HepG2 (cell line): ENCODE measurements around the gene CD7. TPM values are rescaled to one million over a fixed set of nuclear protein-coding genes. Genes with fewer than 3 reads are reported as not detected.

Experiments used
- CREM ChIP-seq, 2 experiments: sonication (generic) in 1 of 2; formaldehyde crosslinking in 1 of 2; IDR thresholded peaks; 2 replicates each; pipeline versions ENCODE4 v1.4.0 to v1.6.1; 2016 to 2020; ENCODE audit warnings: antibody characterized with exemption in 1 of 2, mild to moderate bottlenecking in 1 of 2, missing genetic modification reagents in 1 of 2
- FOSL2 ChIP-seq: sonication (generic); formaldehyde crosslinking; IDR thresholded peaks from 2 replicates; pipeline ENCODE4 v1.4.0; 2020; ENCODE audit warnings: missing genetic modification reagents
- MEIS1 ChIP-seq: sonication (generic); formaldehyde crosslinking; IDR thresholded peaks from 2 replicates; pipeline ENCODE4 v1.9.0; 2021; ENCODE audit warnings: mild to moderate bottlenecking, missing genetic modification reagents, moderate library complexity, borderline replicate concordance
- NR2F1 ChIP-seq, 2 experiments: fragments of 450-650 bp in 1 of 2; formaldehyde crosslinking in 1 of 2; IDR thresholded peaks; 2 replicates each; pipeline versions ENCODE4 v1.5.0 to v1.6.1; 2016 to 2020; ENCODE audit warnings: mild to moderate bottlenecking in 1 of 2, missing compliant biosample characterization in 1 of 2, missing genetic modification reagents in 1 of 2, moderate library complexity in 1 of 2
- PHF5A ChIP-seq: IDR thresholded peaks from one replicate; pipeline ENCODE4 v1.6.1; 2018; ENCODE audit warnings: low read depth, missing genetic modification reagents; ENCODE audit not compliant: unreplicated experiment
- STAT5B ChIP-seq: sonication (generic); formaldehyde crosslinking; IDR thresholded peaks from 2 replicates; pipeline ENCODE4 v1.4.0; 2020; ENCODE audit warnings: missing genetic modification reagents
- ZNF350 ChIP-seq: sonication (generic); formaldehyde crosslinking; IDR thresholded peaks from 2 replicates; pipeline ENCODE4 v1.4.0; 2020; ENCODE audit warnings: mild to moderate bottlenecking, low read depth, missing genetic modification reagents, borderline replicate concordance
- ZNF839 ChIP-seq: sonication (generic); formaldehyde crosslinking; IDR thresholded peaks from 2 replicates; pipeline ENCODE4 v1.4.0; 2020; ENCODE audit warnings: missing genetic modification reagents, mild to moderate bottlenecking, borderline replicate concordance
- ZSCAN22 ChIP-seq: sonication (generic); formaldehyde crosslinking; IDR thresholded peaks from 2 replicates; pipeline ENCODE4 v1.4.0; 2020; ENCODE audit warnings: mild to moderate bottlenecking, missing genetic modification reagents
- polyA plus RNA-seq, 8 experiments: library from polyadenylated mRNA; depleted of rRNA in 3 of 8; stranded (reverse) in 7 of 8; unstranded in 1 of 8; fragments of >200 nt; fragmentation: Illumina TruSeq in 4 of 8; extraction: Trizol in 4 of 8; gene quantifications; 2 replicates each; pipeline versions ENCODE4 v1.2.1 to v1.2.3, GENCODE V29; 2011 to 2016; ENCODE audit warnings: low read depth in 4 of 8, missing spikeins in 1 of 8, mixed read lengths in 1 of 8; ENCODE audit not compliant: insufficient read depth in 1 of 8
- total RNA-seq, 5 experiments: library from RNA; depleted of rRNA; stranded (reverse); fragments of >200 nt; fragmentation: Illumina TruSeq; extraction: Trizol; gene quantifications; 2 replicates each; pipeline ENCODE4 v1.2.3, GENCODE V29; 2016; ENCODE audit warnings: low read depth in 1 of 5
- TF ChIP-seq, protein P1 (sequence below): sonication (generic); formaldehyde crosslinking; IDR thresholded peaks from 2 replicates; pipeline ENCODE4 v1.4.0; 2020; ENCODE audit warnings: missing genetic modification reagents
- TF ChIP-seq, protein P2 (sequence below): sonication (generic); formaldehyde crosslinking; IDR thresholded peaks from 2 replicates; pipeline ENCODE4 v1.8.1; 2022; ENCODE audit warnings: mild to moderate bottlenecking, missing genetic modification reagents
- TF ChIP-seq, protein P3 (sequence below): IDR thresholded peaks from 2 replicates; pipeline ENCODE4 v1.6.1; 2016; ENCODE audit warnings: control low read depth
- TF ChIP-seq, protein P4 (sequence below): fragments of 450-650 bp; IDR thresholded peaks from 2 replicates; pipeline ENCODE4 v1.6.1; 2017
- TF ChIP-seq, protein P5 (sequence below): IDR thresholded peaks from 2 replicates; pipeline ENCODE4 v1.6.1; 2016; ENCODE audit warnings: missing compliant biosample characterization, missing genetic modification reagents, borderline replicate concordance

The CD7 gene
- total and polyA plus RNA-seq, 2 of the 13 experiments (the other 11 are each of a cell fraction or from before 2014, with no cell fraction given) = 67.6 to 76.4 TPM

DNA sequence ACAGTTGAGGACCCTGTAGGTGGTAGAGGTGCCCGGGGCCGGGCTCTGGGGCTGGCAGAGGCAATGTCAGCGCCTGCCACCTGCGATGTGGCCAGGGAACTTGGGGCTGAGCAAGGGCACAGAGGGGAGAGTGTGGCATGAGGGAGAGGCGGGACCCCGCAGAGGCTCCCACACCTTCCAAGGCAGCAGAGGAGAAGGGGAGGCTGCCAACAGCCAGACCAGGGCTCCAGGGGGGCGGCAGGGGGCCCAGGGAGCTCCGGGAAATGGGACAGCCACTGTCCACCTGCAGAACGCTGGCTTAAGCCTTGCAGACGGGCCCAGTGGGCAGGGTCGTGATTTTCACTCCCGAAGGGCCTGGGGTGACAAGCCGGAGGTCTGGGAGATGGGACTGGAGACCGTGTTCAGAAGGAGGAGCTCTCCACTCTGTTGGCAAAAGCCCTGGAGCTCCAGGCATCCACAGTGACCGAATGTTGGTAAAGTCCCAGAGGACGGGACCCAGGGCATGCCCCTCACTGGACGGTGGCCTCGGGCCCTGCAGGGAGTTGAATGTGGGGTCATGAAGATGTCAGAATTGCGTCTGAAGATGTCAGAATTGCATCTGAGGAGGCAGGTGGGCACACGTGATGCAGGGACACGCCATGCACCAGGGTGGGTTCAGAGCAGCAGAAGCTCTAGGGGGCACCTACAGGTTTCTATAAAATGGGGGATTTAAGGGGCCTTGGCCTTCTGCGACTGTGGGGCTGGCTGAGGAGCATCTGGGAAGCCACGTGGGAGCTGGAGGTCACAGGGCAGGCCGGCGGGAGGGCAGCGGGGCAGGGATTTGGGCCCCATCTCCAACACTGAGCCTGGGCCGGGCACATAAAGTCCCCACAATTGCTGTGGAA, 18.6 kb downstream of the CD7 start (continued):
- TF ChIP-seq, protein P1, sequence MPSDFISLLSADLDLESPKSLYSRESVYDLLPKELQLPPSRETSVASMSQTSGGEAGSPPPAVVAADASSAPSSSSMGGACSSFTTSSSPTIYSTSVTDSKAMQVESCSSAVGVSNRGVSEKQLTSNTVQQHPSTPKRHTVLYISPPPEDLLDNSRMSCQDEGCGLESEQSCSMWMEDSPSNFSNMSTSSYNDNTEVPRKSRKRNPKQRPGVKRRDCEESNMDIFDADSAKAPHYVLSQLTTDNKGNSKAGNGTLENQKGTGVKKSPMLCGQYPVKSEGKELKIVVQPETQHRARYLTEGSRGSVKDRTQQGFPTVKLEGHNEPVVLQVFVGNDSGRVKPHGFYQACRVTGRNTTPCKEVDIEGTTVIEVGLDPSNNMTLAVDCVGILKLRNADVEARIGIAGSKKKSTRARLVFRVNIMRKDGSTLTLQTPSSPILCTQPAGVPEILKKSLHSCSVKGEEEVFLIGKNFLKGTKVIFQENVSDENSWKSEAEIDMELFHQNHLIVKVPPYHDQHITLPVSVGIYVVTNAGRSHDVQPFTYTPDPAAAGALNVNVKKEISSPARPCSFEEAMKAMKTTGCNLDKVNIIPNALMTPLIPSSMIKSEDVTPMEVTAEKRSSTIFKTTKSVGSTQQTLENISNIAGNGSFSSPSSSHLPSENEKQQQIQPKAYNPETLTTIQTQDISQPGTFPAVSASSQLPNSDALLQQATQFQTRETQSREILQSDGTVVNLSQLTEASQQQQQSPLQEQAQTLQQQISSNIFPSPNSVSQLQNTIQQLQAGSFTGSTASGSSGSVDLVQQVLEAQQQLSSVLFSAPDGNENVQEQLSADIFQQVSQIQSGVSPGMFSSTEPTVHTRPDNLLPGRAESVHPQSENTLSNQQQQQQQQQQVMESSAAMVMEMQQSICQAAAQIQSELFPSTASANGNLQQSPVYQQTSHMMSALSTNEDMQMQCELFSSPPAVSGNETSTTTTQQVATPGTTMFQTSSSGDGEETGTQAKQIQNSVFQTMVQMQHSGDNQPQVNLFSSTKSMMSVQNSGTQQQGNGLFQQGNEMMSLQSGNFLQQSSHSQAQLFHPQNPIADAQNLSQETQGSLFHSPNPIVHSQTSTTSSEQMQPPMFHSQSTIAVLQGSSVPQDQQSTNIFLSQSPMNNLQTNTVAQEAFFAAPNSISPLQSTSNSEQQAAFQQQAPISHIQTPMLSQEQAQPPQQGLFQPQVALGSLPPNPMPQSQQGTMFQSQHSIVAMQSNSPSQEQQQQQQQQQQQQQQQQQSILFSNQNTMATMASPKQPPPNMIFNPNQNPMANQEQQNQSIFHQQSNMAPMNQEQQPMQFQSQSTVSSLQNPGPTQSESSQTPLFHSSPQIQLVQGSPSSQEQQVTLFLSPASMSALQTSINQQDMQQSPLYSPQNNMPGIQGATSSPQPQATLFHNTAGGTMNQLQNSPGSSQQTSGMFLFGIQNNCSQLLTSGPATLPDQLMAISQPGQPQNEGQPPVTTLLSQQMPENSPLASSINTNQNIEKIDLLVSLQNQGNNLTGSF (CRISPR knock-in tag) = peak; percentile 15; the same call in 1 of the 2 replicates
- TF ChIP-seq CREM (IDR thresholded peaks at IDR 0.05) (no peak), CREM (CRISPR knock-in tag; IDR thresholded peaks at IDR 0.05) (no peak), STAT5B (CRISPR knock-in tag) (no peak), FOSL2 (CRISPR knock-in tag) (no peak), ZSCAN22 (CRISPR knock-in tag) (no peak), PHF5A (CRISPR knock-in tag) (no peak), MEIS1 (0 out of 2 replicates have a peak, but pooled peaks have one; percentile 40), NR2F1 (CRISPR knock-in tag; IDR thresholded peaks at IDR 0.05) (peak in 1 of 2 experiments; percentile 57; a peak in 2 of 4 replicates), ZNF350 (CRISPR knock-in tag) (no peak), ZNF839 (CRISPR knock-in tag) (no peak)
- TF ChIP-seq, protein P2, sequence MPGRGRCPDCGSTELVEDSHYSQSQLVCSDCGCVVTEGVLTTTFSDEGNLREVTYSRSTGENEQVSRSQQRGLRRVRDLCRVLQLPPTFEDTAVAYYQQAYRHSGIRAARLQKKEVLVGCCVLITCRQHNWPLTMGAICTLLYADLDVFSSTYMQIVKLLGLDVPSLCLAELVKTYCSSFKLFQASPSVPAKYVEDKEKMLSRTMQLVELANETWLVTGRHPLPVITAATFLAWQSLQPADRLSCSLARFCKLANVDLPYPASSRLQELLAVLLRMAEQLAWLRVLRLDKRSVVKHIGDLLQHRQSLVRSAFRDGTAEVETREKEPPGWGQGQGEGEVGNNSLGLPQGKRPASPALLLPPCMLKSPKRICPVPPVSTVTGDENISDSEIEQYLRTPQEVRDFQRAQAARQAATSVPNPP (CRISPR knock-in tag) = no peak
- TF ChIP-seq, protein P3, sequence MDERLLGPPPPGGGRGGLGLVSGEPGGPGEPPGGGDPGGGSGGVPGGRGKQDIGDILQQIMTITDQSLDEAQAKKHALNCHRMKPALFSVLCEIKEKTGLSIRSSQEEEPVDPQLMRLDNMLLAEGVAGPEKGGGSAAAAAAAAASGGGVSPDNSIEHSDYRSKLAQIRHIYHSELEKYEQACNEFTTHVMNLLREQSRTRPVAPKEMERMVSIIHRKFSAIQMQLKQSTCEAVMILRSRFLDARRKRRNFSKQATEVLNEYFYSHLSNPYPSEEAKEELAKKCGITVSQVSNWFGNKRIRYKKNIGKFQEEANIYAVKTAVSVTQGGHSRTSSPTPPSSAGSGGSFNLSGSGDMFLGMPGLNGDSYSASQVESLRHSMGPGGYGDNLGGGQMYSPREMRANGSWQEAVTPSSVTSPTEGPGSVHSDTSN = no peak
- TF ChIP-seq, protein P4, sequence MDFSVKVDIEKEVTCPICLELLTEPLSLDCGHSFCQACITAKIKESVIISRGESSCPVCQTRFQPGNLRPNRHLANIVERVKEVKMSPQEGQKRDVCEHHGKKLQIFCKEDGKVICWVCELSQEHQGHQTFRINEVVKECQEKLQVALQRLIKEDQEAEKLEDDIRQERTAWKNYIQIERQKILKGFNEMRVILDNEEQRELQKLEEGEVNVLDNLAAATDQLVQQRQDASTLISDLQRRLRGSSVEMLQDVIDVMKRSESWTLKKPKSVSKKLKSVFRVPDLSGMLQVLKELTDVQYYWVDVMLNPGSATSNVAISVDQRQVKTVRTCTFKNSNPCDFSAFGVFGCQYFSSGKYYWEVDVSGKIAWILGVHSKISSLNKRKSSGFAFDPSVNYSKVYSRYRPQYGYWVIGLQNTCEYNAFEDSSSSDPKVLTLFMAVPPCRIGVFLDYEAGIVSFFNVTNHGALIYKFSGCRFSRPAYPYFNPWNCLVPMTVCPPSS = no peak
- TF ChIP-seq, protein P5, sequence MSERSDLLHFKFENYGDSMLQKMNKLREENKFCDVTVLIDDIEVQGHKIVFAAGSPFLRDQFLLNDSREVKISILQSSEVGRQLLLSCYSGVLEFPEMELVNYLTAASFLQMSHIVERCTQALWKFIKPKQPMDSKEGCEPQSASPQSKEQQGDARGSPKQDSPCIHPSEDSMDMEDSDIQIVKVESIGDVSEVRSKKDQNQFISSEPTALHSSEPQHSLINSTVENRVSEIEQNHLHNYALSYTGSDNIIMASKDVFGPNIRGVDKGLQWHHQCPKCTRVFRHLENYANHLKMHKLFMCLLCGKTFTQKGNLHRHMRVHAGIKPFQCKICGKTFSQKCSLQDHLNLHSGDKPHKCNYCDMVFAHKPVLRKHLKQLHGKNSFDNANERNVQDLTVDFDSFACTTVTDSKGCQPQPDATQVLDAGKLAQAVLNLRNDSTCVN (CRISPR knock-in tag) = no peak
